ENCODE measurements around the gene SSC5D. TPM values are rescaled to one million over a fixed set of nuclear protein-coding genes. Genes with fewer than 3 reads are reported as not detected.
"Not testable (repeated sequence)": the region's sequence is repeated elsewhere in the genome, so short reads cannot be mapped to it uniquely, and the experiment has no call there.

The SSC5D gene
- total RNA-seq, 1 donor from 2014 or later, result 46.8 TPM

GRCh38 chr19:55529636-55530234, 41.5 kb downstream of the SSC5D start:
- no peaks in the 10 kb centered on the region for H3K27me3 Mint-ChIP-seq (ENCODE audit: low read depth, unreplicated experiment)
- FAIRE-seq, result no peak
- H3K79me2 ChIP-seq (ENCODE audit: insufficient read depth, low read length), result no peaks in the 10 kb centered on the region
- no peak overlapping the region for H3K4me3 ChIP-seq (ENCODE audit: insufficient read depth, low read depth, low read length)
- H3K27me3 ChIP-seq (ENCODE audit: insufficient read depth, low read length), result no peaks in the 10 kb centered on the region
- no peak overlapping the region for H3K27ac ChIP-seq (ENCODE audit: low read depth, low read length)
- H3K4me1 Mint-ChIP-seq (ENCODE audit: low read depth, unreplicated experiment), result no peaks in the 10 kb centered on the region
- no peak overlapping the region for H3K4me2 ChIP-seq (ENCODE audit: low read length)
- H3K4me3 Mint-ChIP-seq (ENCODE audit: unreplicated experiment), result no peak overlapping the region
- H3K9ac ChIP-seq (ENCODE audit: low read length), result no peak overlapping the region
- no peak for TF ChIP-seq EZH2 (IDR thresholded peaks at IDR 0.05; ENCODE audit: insufficient read depth, low read length)
- no peak for TF ChIP-seq CTCF (IDR thresholded peaks at IDR 0.05; ENCODE audit: insufficient read depth, low read depth, low read length)
- no peaks in the 10 kb centered on the region for H3K9me3 ChIP-seq (ENCODE audit: insufficient read depth, low read depth, low read length)
- H3K27ac Mint-ChIP-seq (ENCODE audit: unreplicated experiment), result no peak overlapping the region
- H2AFZ ChIP-seq (ENCODE audit: low read depth, low read length), result no peak overlapping the region
- no peaks in the 10 kb centered on the region for H4K20me1 ChIP-seq (ENCODE audit: insufficient read depth, low read length)
- no peaks in the 10 kb centered on the region for H3K4me1 ChIP-seq (ENCODE audit: insufficient read depth, low read length)
- no peak for DNase-seq (ENCODE audit: low read depth)
- H3K9me3 Mint-ChIP-seq (ENCODE audit: unreplicated experiment), result no peaks in the 10 kb centered on the region
- no peaks in the 10 kb centered on the region for H3K36me3 Mint-ChIP-seq (ENCODE audit: low read depth, unreplicated experiment)
- H3K36me3 ChIP-seq (ENCODE audit: insufficient read depth, low read length), result no peaks in the 10 kb centered on the region

GRCh38 chr19:55530996-55531395, 42.8 kb downstream of the SSC5D start:
- Mint-ChIP-seq H3K27ac (ENCODE audit: unreplicated experiment) (no peak overlapping the region), H3K36me3 (ENCODE audit: low read depth, unreplicated experiment) (no peaks in the 10 kb centered on the region), H3K9me3 (ENCODE audit: unreplicated experiment) (no peaks in the 10 kb centered on the region), H3K27me3 (ENCODE audit: low read depth, unreplicated experiment) (no peaks in the 10 kb centered on the region), H3K4me1 (ENCODE audit: low read depth, unreplicated experiment) (no peaks in the 10 kb centered on the region), H3K4me3 (ENCODE audit: unreplicated experiment) (no peak overlapping the region)
- FAIRE-seq (no peak), DNase-seq (ENCODE audit: low read depth) (no peak)
- Histone ChIP-seq H4K20me1 (ENCODE audit: insufficient read depth, low read length) (no peaks in the 10 kb centered on the region), H3K4me2 (ENCODE audit: low read length) (no peak overlapping the region), H3K9me3 (ENCODE audit: insufficient read depth, low read depth, low read length) (no peaks in the 10 kb centered on the region), H3K4me1 (ENCODE audit: insufficient read depth, low read length) (no peaks in the 10 kb centered on the region), H3K9ac (ENCODE audit: low read length) (no peak overlapping the region), H3K27ac (ENCODE audit: low read depth, low read length) (no peak overlapping the region), H3K36me3 (ENCODE audit: insufficient read depth, low read length) (no peaks in the 10 kb centered on the region), H3K79me2 (ENCODE audit: insufficient read depth, low read length) (no peaks in the 10 kb centered on the region), H2AFZ (ENCODE audit: low read depth, low read length) (no peak overlapping the region), H3K27me3 (ENCODE audit: insufficient read depth, low read length) (no peaks in the 10 kb centered on the region), H3K4me3 (ENCODE audit: insufficient read depth, low read depth, low read length) (no peak overlapping the region)
- TF ChIP-seq EZH2 (IDR thresholded peaks at IDR 0.05; ENCODE audit: insufficient read depth, low read length), result no peak
- TF ChIP-seq CTCF (IDR thresholded peaks at IDR 0.05; ENCODE audit: insufficient read depth, low read depth, low read length), result no peak

GRCh38 chr19:55534280-55534679, 46.0 kb downstream of the SSC5D start:
- FAIRE-seq; H3K4me1 Mint-ChIP-seq (ENCODE audit: low read depth, unreplicated experiment); H3K27me3 Mint-ChIP-seq (ENCODE audit: low read depth, unreplicated experiment); H3K27ac Mint-ChIP-seq (ENCODE audit: unreplicated experiment); H2AFZ ChIP-seq (ENCODE audit: low read depth, low read length); H3K27ac ChIP-seq (ENCODE audit: low read depth, low read length); H3K9me3 ChIP-seq (ENCODE audit: insufficient read depth, low read depth, low read length); H3K4me3 ChIP-seq (ENCODE audit: insufficient read depth, low read depth, low read length); H3K27me3 ChIP-seq (ENCODE audit: insufficient read depth, low read length); H3K4me1 ChIP-seq (ENCODE audit: insufficient read depth, low read length); H3K36me3 ChIP-seq (ENCODE audit: insufficient read depth, low read length); H3K4me3 Mint-ChIP-seq (ENCODE audit: unreplicated experiment); H3K9me3 Mint-ChIP-seq (ENCODE audit: unreplicated experiment); H4K20me1 ChIP-seq (ENCODE audit: insufficient read depth, low read length); DNase-seq (ENCODE audit: low read depth); H3K9ac ChIP-seq (ENCODE audit: low read length); H3K4me2 ChIP-seq (ENCODE audit: low read length); H3K79me2 ChIP-seq (ENCODE audit: insufficient read depth, low read length); H3K36me3 Mint-ChIP-seq (ENCODE audit: low read depth, unreplicated experiment): not testable (repeated sequence)
